Measurements from ENCODE around the gene JAK1.

JAK1 gene

DNA sequence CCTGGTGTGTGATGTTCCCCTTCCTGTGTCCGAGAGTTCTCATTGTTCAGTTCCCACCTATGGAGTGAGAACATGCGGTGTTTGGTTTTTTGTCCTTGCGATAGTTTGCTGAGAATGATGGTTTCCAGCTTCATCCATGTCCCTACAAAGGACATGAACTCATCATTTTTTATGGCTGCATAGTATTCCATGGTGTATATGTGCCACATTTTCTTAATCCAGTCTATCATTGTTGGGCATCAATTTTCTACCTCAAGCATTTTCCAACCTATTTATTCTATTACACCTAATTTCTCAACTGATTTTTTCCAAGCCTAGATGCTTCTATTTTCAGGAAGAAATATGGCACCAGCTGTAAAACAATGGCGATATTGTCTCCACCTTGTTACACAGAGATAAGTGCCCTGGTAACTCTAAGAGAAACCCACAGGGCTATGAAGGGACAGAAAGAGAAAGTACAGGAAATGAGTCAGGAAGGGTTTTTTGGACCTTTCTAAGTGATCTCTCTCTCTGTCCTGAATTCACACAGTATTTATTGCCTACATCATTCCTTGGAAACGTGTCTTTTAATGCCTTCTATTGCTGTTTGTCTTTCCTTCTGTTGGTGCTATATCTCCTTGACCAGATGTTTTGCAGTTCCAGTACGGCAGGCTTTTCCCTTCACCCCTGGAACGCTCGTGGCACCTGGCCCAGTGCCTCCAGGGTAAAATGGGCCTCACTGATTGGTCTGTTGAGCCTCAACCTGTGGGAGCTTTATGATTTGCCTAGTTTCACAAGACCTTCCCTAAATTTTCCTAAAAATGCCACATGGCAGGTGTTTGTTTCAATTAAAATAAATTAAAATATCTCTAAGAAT, 14.6 kb upstream of the JAK1 start:
- DNase-seq (ENCODE audit: low read depth in 2 of 2): no peak

DNA sequence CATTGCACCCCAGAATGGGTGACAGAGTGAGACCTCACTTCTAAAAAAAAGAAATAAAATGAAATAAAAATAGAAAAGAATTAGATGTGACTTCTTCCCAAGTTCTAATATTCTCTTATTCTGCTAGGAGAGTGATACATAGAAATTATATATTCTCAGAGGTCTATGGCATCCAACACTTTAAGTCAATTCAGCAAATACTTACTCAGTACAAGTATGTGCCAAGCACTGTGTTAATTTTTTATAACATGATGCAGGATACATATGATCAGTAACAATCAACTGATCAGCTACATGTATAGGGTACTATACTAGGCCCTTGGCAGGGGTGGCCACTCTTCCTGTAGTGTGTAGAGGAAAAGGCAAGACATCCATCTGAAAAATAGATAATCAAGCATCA, 13.0 kb upstream of the JAK1 start:
- DNase-seq (ENCODE audit: low read depth in 2 of 2): no peak

DNA sequence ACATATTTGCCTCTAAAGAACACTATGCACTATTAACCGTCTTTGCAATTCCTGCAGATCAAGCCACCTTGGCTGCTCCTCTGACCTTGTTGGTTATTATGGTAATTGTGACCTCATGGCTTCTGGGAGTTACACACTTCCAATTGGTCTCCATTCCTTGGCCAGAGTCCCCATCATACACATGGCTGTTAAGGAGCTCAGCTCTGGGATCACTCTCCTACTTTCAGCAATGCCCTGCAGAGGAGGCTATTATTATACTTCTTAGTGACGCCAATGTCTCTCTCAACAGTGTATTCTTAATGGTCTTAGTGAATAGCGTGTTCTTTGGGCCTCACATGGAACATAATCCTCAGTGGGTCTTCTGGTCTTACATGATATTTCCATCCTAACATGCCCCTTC, 10.0 kb upstream of the JAK1 start:
- DNase-seq (ENCODE audit: low read depth in 2 of 2): no peak

DNA sequence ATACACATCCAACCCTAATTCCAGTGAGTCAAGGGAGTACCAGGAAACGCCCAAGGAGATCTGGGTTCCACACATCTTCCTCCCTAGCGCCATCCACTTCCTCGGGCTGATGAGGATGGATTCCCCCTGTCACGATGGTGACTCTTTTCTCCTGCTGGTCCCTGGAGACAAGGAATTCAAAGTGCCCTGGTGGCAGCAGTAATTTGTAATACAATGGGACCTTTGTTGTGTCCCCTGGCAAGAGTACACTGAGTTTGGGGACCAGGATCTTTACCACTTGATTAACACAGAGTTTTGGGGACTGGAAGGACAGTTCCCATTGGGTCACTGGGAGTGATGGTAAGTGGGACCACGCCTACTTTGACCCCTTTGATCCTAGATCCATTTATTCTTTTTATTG, 9.4 kb upstream of the JAK1 start:
- DNase-seq (ENCODE audit: low read depth in 2 of 2): no peak

DNA sequence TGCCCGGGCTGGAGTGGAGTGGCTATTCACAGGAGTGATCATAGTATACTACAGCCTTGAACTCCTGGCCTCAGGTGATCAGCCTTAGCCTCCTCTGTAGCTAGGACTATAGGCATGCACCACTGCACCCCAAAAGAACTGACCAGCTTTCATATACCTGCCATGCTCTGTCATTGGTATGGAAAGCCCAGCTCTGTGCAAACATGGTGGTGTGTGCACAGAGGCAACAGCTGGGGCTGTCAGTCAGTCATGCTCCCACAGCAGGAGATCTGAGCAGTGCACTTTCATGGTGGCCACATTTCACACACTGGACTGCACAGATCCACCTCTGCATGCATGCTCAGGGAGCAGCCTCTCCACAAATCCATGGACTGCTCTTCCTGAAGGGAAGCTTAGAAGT, 8.8 kb upstream of the JAK1 start:
- DNase-seq (ENCODE audit: low read depth in 2 of 2): no peak

DNA sequence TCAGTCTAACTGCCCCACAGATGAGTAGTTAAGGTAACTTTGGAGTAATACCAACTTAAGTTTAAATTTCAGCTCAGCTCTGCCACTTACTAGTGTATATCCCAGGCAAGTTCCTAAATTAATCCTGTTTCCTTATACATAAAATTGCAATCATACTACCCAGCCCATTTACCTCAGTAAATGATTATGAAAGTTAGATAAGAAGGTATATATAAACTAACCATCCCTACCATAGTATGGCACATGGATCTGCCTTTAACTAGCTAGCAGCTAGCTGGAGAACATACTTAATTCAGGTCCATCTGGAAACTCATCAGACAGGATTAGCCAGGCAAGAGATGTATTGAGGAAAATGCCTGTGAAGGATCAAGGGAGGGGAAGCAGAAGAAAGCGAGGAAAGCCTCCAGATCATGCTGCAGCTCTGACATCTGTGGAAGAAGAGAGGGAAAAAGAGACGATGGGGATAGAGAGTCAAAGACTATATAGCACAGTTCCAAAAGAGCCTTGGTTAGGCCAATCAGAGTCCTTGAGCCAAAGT, 8.0 kb upstream of the JAK1 start:
- no peak for DNase-seq (ENCODE audit: low read depth in 2 of 2)

DNA sequence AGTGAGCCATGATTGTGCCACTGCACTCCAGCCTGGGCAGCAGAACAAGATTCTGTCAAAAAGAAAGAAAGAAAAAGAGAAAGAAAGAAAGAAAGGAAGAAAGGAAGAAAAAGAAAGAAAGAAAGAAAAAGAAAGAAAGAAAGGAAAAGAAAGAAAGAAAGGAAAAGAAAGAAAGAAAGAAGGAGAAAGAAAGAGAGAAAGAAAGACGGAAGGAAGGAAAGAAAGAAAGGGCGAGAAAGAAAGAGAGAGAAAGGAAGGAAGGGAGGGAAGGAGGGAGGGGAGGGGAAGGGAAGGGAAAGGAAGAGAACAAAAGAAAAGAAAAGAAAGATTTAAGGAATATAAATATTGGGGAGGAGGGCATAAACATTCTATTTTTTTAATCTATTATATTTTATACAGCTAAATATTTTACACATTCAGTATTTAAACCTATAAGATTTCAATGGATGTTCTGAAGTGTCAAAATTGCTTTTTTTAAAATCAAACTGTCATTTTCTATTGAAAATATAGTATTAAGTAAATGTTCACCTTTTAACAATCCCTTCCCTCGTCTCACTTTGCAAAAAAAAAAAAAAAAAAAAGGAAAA, 6.8 kb upstream of the JAK1 start:
- DNase-seq (ENCODE audit: low read depth in 2 of 2): no peak

DNA sequence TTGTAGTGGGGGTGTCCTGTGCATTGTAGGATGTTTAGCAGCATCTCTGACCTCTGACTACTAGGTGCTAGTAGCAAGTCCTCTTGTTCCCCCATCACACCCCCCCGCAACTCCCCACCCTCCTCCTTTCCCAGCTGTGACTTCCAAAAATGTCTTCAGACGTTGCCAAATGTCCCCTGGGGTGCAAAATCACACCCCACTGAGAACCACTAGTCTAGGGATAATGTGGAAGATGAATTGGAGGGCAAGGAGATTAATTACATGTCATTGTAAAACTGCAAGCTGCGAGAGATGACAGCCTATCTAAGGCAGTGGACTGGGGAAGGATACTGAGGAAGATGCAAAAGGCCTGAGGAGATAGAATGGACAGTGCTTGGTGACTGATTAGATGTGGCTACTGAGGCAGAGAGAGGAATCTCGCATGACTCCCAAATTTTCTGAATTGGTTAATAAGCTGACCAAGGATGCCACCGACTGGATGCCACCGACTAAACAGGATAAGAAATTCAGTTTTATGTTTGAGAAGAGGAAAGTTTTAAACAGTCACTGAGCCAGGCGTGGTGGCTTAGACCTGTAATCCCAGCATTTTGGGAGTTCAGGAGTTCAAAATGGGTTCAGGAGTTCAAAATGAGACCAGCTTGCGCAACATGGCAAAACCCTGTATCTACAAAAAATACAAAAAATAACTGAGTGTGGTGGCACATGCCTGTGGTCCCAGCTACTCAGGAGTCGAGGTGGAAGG, 3.1 kb upstream of the JAK1 start:
- DNase-seq (ENCODE audit: low read depth in 2 of 2): no peak

DNA sequence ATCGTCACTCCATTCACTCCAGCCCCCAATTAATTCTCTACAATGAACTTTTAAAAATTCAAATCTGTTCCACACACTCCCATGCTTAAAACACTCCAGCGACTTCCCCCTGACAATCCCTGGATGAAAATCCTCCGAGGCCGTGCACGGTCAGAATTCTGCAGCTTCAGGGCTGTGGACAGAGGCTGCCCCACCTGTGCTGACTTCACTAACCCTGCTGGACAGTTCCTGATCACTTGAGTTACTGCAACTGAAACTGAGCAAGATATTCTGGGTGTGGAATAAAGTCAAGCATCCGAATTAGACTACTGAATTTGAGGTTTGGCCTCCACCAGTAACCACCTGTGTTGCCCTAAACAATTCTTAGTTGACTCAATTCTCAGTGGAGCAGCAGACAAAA, 1.0 kb upstream of the JAK1 start:
- DNase-seq (ENCODE audit: low read depth in 2 of 2): no peak

DNA sequence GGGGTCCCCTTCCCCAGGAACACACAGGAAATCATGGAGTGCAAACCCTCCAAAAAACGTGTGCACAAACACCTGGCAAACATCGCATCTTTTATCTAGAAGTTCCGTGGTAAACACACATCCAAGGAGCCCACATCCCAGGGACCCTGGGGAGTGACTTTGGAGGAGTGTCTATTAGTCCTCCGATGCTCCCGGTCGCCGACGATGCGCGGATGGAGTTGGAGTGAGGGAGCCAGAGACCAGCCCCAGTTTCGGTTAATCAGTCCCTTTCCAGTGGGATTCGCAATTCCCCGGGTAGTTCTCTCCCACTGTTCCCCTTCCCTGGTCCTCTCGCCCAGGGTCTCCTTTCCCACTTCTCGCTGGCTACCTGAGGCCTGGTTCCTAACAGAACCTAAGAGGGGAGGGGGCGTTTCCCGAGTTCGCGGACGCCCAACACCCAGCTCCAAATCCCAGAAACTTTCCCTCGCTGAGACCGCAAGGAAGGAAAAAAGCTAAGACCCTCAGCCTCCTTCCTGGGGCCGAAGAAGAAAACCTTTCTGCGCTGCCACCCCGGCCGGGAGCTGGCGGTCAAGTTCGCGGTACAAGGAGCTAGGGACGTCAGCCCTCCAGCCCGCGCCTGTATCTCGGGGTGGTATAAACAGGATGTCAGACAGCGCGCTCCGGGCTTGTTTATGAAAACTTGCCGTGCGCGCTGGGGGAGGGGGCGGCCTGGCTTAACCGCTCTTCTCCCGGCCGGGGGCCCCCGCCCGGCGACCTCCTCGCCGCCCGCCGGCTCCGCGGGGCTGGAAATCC, 787 bp downstream of the JAK1 start:
- no peak for DNase-seq (ENCODE audit: low read depth in 2 of 2)

DNA sequence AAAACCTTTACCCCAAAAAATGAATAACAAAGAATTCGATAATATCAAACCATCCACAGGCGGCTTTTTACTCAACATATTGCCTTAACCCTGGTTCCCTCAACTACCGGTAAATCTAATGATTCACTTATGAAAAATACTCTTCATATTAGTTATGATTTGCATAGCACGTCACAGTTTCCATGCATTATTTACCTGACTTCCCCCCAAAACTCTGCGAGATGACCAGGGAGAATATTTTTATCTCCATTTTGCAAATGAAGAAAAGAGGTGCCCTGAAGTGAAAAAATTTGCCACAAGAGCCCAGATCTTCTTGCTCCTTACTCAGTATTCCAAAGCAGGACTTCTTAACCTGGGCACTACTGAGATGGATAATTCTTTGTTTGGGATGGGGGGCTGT, 2.9 kb downstream of the JAK1 start:
- no peak for DNase-seq (ENCODE audit: low read depth in 2 of 2)

DNA sequence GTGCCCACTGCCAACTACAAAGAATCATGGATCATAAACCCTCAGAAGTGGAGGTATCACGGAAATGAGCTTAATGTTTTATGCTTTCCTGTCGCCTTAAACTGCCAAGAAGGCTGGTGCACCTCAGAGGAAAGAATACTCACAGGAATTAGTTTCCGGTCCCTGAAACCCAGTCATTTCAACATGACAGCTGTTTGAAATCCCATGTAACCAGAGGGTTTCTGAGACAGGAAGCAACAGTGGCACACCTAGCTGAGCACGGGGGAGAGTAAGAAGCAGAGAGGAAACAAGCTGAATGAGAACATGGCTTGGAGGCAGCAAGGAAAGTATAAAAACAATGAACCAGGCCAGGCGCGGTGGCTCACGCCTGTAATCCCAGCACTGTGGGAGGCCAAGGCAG, 3.9 kb downstream of the JAK1 start:
- no peak for DNase-seq (ENCODE audit: low read depth in 2 of 2)

DNA sequence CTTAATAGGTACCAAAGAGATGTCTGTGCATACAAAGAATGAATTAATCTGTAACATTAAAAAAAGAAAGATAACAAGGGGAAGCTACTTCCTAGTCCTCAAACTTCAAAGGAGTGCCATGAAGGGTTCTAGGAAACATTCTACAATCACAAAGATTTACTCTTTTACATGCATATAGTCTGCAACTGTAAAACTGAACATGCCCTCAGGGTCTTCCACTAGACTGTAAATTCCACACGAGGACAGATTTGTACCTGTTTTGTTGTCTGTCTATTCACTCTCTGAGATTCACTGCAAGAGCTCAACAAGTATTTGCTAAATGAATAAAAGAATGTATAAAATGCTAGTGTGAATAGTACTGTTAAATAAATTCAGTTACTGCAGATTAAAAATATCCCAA, 4.4 kb downstream of the JAK1 start:
- no peak for DNase-seq (ENCODE audit: low read depth in 2 of 2)

DNA sequence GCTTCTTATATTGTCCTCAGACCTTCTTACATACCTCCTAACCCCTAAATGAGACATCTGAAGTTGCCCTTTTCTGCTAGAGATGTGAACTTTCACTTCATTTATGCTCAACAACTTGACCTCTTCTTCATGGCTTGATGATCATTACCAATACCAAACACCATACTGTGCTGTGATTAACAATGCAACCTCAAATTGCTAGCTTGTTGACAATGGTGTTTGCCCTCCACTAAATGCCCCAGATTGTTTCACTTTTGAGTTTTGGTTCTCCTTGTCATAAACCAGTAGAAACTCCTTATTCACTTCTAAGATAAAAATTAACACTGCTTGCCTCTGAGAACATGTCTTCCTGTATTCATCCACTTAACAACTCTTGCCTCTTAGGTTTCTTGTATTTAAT, 5.6 kb downstream of the JAK1 start:
- DNase-seq (ENCODE audit: low read depth in 2 of 2): no peak

DNA sequence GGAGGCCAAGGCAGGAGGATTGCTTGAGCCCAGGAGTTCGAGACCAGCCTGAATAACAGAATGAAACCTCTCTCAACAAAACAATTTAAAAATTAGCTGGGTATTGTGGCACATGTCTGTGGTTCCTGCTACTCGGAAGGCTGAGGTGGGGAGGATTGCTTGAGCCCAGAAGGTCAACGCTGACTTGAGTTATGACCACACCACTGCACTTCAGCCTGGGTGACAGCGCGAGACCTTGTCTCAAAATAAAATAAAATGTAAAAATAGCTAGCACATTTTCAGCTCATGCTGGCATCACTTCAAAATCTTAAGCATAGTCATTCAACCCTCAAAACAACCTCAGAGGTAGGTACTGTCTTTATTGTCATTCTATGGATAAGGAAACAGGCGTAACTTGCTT, 6.4 kb downstream of the JAK1 start:
- DNase-seq (ENCODE audit: low read depth in 2 of 2): no peak

DNA sequence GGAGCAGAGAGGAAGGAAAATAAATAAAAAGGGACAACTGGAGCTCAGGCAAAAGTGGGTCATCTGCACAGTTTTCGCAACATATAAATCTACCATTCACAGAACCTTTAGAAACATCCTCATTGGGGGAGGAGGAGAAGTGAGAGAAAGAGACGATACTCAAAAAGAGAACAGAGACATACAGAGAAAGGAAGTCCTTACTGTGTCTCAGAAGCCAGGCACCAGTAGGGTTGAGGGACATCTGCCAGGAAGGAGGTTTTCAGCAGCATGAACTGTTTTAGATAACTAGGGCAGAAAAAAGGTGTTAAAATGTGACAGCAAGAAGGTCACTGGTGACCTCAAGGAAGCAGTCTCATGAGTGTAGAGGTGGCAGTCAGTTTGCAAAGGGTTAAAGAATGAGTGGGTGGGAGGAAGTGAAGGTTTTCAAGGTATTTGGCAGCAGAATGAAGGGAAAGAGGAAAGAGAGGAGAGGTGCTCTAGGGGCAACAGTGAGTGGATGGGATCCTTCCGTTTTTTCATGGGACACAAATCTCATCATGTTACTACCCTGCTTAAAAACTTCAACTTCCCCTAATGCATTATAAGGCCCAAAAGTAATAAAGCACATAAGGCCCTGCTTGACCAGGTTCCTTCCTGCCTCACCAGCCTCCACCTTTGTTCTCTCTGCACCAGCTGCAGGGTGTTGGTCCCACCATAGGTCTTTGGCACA, 9.5 kb downstream of the JAK1 start:
- no peak for DNase-seq (ENCODE audit: low read depth in 2 of 2)

DNA sequence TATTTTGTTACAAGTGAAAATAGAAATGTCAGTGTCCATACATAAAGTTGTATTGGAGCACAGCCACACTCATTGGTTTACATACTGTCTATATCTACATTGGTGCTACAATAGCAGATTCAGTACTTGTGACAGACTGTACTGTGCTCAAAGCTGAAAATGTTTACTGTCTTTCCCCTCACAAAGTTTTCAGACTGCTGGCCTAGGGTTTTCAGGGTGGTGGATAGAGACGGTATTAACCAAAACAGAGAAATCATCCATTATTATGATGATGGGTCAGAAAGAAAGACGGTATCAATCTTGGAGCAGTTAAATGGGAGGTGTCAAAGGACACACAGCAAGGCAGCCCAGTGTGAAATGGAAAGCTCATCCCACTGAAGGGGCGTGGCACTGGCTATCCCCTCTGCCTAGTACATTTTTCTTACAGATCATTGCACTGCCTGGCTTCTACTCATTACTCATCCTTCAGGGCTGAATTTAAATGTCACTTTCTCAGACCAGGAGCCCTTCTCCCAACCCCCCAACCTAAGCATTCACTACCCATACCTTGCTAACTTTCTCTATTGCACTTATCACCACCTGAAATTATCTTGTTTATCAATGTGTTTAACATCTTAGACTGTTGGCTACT, 10.2 kb downstream of the JAK1 start:
- DNase-seq (ENCODE audit: low read depth in 2 of 2): no peak

DNA sequence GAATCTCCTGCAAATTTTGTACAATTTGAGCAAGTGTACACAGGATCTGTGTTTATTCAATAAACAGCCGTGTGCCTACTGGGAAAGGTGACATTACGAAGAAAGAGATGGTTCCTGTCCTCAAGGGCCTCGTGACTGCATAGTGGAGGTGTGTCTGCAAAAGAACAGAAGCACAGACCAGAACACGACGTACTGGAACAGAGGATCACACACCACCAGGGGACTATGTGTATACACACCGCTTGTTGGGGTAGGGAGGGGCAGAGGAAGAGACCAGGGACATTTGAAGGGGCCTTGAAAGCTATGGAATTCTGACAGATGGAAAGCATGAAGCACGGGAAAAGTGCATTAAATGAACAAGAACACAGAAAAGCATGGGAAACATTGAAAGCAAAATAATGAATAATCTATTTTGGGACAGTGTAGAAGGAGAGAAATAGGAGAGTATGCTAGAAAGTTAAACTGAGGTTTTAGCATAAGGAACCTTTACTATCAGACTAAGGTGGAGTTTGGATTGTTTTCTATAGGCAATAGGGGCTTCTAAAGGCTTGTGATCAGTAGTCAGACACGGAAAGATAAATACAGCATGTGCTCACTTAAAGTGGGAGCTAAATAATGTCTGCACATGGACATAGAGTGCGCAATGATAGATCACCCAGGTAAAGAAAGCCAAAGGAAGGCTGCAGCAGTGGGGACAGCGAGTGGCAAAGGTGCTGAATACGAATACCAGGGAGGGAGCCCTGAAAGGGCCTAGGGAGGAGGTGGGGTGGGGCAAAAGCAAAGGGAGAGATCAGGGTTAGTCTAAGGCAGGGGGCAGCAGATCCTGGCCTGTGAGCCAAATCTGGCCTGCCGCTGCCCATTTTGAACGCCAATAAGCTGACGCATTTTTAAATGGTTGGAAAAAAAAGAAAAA, 11.0 kb downstream of the JAK1 start:
- no peak for DNase-seq (ENCODE audit: low read depth in 2 of 2)

DNA sequence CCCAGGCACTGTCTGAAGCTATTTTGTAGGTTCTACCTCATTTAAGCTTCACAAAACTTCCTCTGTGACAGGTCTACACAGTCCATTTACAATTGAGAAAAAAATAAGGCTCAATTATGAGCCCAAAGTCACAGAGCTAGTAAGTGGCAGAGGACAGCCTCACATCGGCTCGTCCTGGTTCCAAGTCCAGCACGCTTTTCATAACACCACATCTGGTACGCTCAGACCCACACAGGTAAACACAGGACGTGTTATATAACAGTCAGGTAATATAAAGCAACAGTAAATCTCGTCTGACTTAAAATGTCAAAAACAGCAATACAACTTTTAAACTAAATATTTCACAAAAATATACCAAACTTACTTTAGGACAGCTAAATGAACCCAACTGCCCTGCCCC, 13.1 kb downstream of the JAK1 start:
- DNase-seq (ENCODE audit: low read depth in 2 of 2): no peak
